NK-92 treated with Interleukin-12 subunit alpha and Interleukin-12 subunit beta, amount 100 ng/mL, for 24 hours (cell line): ENCODE measurements around the gene GBA3.

ENCODE experiments used
- DNase-seq: peaks from one replicate; lab custom pipeline; 2025; lab: John Stamatoyannopoulos, UW

The GBA3 gene

DNA sequence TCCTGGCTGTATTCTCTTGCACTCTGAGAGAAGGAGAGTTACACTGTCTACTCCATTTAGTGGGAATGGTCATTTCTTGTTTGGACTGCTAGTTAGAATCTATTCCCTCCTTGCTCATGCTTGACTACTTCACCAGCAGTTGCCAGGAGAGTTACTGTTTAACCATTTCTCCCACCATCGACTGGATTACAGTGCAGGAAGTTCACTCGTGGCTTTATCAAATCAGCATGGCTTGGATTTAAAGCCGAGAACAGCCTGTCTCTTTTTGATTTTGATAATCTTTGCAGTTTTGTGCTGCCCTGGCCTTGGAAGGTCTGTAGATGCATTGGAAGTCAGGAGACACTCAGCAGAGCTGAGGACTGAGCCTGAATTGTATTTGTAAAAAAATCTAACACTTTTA is 3.2 kb downstream of the GBA3 start:
- no peak for DNase-seq

DNA sequence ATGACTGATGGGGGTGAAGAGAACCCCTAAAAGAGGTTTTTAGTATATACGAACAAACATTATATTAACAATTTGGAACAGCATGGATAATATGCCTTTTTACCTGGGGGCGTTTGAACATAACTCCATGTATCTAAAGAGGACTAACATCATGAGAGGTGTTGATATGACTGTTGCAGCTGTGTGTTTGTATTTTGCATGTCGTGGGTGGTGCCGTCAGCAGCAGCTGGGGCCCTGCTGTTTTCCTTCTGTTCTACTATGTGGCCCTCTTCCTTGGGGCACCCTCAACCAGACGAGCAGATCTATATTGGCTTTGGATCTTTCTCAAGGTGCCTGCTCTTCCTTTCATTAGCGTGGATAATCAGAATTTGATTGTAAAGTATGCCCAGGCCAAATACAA is 11.2 kb downstream of the GBA3 start:
- no peak for DNase-seq

GRCh38 chr4:22707390-22707789 is 14.7 kb downstream of the GBA3 start:
- DNase-seq, result no peak

GRCh38 chr4:22708961-22709360 is 16.2 kb downstream of the GBA3 start:
- no peak for DNase-seq

DNA sequence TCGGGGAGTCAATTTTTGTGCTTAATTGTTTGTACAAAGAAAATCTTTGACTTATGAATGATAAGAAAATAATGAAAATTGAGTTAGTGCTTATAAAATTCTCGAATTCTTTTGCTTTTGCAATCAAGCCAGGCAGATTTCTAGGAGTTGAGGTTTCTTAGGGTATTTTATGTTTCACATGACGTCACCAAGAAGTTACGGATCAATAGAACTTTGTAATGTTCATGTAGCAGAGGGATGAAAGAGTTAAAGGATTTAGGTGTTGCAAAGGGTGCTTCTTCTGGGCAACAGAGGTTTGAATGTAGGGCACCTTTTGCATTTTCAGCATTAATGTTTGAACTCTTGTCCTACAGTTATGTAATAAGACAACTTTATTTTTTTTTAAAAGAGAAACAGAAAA is 19.4 kb downstream of the GBA3 start:
- no peak for DNase-seq

GRCh38 chr4:22712529-22712928 is 19.8 kb downstream of the GBA3 start:
- no peak for DNase-seq

- DNase-seq, result no peak
Observed at GRCh38 chr4:22713841-22714240, 21.1 kb downstream of the GBA3 start.

- DNase-seq, result no peak
Observed at GRCh38 chr4:22719218-22719617, 26.5 kb downstream of the GBA3 start.

GRCh38 chr4:22720091-22720490 is 27.4 kb downstream of the GBA3 start:
- DNase-seq, result no peak

DNA sequence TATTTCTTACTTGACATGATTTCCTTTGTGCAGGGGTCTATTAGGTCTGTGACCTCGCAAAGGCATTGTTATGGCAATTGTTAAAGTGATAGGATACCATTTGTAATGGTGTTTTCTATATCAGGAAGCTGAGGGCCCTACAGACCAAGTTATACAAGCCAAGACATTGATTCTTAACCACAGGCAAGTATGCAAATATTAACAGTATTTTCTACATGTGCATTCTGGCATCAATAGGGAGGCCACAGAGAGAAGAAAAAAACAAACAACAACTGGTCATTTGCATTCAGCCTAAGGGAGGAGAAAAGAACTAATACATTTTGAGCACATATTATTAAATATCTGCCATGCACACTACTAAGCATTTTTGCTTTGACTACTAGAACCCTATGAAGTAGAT is 28.5 kb downstream of the GBA3 start:
- no peak for DNase-seq

GRCh38 chr4:22730021-22730420 is 37.3 kb downstream of the GBA3 start:
- no peak for DNase-seq

- no peak for DNase-seq
Observed at GRCh38 chr4:22733816-22734215, 41.1 kb downstream of the GBA3 start.

- no peak for DNase-seq
Observed at GRCh38 chr4:22736912-22737311, 44.2 kb downstream of the GBA3 start.

DNA sequence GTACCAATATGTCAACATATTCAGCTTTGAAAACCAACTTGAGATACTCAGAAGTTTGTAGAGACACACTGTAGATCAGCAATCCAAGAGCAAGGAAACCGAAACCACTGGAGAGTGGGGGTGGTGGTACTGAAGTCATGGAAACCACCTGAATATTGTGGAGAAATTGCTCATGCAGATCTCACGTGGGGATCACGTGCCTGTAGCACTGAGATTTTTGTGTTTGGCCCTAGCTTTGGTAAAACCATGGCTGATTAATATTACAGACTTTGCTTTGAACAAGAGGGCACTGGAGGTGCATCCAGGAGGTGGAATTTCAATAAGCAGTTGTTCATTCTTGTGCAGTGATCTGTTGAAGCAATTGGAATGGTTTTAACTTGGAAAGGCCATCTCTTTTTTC is 47.2 kb downstream of the GBA3 start:
- no peak for DNase-seq

DNA sequence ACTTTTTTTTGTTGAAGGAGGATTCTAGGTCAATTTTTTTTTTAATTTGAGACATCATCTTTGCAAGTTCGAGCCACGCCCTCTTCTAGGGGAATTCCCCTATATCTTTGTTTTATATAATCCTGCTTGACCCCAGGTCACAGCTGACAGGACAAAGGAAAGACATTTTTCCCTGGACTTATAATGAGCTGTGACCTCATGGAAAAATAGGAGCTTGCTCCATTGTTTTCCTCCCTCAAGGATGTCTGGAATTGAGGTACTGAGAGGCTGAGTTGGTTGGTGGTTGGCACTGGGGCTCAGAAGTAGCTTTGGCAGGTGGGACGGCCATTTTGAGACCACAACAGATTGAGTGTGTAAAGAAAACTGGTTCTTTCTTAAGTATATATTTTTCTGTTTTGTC is 49.0 kb downstream of the GBA3 start:
- no peak for DNase-seq

- no peak for DNase-seq
Observed at GRCh38 chr4:22743290-22743689, 50.6 kb downstream of the GBA3 start.

DNA sequence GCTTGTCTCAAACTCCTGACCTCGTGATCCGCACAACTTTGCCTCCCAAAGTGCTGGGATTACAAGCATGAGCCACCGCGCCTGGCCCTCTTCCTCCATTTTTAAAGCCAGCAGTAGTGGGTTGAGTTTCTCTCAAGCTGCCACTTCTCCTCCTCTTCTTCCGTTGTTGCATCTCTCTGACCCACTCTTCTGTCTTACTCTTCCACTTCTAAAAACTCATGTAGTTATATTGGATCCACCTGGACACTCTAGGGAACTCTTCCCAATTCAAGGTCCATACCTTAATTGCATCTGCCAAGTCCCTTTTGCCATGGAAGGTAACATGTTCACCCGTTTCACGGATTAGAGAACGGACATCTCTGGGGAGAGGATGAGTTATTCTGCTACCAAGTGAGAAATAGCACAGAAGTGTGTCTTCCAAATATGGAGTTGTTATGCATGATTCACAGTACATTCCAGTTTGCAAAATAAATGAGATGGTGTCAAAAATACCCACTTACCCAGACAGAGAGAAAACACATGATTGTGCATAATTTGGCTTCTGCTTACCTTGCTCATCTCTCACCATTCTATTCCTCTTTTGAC is 51.8 kb downstream of the GBA3 start:
- no peak for DNase-seq

- no peak for DNase-seq
Observed at GRCh38 chr4:22745234-22745633, 52.5 kb downstream of the GBA3 start.

DNA sequence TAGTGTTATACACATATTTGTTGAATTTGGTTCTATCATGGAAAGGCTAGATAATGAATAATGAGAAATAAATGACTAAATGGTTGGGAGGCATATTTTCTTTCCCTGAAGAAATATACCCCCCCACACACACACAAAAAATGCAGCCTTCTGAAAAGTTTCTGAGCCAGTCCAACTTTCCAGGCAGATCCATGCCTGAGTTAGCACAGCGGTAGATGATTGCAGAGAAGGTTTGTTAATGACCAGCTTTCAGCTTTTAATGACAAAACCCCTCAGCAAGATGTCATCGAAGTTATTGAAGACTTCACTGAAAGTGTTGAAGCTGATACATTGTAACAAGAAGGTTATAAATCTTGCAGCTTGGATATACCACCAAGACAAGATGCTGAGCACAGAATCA is 61.4 kb downstream of the GBA3 start:
- DNase-seq, result no peak

GRCh38 chr4:22762548-22762947 is 69.8 kb downstream of the GBA3 start:
- DNase-seq, result no peak

DNA sequence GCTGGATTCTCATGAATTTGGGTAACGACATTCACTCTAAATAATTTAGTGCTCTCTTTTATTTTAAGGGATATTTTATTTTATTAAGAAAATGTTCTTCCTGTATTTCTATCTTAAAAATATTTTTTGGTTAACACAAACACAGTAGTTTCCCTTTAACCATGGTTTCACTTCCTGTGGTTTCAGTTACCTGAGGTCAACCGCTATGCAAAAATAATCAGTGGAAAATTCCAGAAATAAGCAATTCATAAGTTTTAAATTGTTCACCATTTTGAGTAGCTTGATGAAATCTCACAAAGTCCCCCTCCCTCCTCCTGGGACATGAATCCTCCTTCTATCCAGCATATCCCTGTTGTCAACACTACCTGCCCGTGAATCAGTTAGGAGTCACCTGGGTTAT is 71.4 kb downstream of the GBA3 start:
- no peak for DNase-seq

- DNase-seq, result no peak
Observed at GRCh38 chr4:22766068-22766467, 73.3 kb downstream of the GBA3 start.

DNA sequence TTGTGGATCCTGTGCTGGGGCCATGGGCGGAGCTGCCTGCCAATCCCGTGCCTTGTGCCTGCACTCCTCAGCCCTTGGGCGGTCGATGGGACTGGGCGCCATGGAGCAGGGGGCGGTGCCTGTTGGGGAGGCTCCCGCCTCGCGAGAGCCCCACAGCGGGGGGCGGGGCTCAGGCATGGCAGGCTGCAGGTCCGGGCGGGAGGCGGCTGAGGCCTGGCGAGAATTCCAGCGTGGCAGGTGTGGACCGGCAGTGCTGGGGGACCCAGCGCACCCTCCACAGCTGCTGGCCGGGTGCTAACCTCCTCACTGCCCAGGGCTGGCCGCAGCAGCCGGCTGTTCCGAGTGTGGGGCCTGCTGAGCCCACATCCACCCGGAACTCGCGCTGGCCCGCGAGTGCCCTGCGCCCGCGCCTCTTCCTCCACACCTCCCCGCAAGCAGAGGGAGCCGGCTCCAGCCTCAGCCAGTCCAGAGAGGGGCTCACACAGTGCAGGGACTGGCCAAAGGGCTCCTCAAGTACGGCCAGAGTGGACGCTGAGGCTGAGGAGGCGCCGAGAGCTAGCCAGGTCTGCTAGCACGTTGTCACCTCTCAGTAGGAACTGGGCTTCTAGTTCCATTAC is 85.9 kb downstream of the GBA3 start:
- no peak for DNase-seq

DNA sequence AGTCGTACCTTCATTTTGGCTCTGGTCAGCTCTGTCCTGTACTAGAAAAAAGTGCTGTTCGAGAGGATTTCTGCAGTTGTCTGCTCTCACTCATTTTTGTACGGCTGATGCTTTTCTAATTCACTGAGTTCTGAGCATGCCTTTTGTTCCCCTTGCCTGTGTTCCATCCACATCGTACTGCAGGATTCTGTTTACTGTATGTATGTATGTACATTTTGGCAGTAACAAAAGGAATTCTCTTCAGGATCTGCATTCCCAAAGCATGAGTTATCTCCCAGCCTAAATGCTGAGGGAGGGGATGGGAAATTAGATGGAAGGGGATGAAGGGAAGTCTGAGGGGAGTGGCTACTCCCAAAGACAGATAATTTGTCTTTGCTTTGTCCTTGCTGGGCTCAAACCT is 87.6 kb downstream of the GBA3 start:
- no peak for DNase-seq
